DMS53 treated with DMSO at 0.1 percent for 48 hours (cell line): ENCODE data around the gene RABEP2.
"Not testable (repeated sequence)": the region's sequence is repeated elsewhere in the genome, so short reads cannot be mapped to it uniquely, and the experiment has no call there.

ENCODE experiments used
- DNase-seq: peaks from one replicate; lab custom pipeline; 2025; ENCODE audit not compliant: unreplicated experiment; lab: John Stamatoyannopoulos, UW

The RABEP2 gene

DNA sequence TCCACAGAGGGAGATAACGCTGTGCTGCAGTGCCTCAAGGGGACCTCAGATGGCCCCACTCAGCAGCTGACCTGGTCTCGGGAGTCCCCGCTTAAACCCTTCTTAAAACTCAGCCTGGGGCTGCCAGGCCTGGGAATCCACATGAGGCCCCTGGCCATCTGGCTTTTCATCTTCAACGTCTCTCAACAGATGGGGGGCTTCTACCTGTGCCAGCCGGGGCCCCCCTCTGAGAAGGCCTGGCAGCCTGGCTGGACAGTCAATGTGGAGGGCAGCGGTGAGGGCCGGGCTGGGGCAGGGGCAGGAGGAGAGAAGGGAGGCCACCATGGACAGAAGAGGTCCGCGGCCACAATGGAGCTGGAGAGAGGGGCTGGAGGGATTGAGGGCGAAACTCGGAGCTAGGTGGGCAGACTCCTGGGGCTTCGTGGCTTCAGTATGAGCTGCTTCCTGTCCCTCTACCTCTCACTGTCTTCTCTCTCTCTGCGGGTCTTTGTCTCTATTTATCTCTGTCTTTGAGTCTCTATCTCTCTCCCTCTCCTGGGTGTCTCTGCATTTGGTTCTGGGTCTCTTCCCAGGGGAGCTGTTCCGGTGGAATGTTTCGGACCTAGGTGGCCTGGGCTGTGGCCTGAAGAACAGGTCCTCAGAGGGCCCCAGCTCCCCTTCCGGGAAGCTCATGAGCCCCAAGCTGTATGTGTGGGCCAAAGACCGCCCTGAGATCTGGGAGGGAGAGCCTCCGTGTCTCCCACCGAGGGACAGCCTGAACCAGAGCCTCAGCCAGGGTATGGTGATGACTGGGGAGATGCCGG is 7.5 kb upstream of the RABEP2 start:
- DNase-seq: no peak

GRCh38 chr16:28931801-28932225 is 6.8 kb upstream of the RABEP2 start, which contains the start of gene CD19:
TSS of gene CD19 (plus strand) at chr16:28931971. CDS start at chr16:28932001, 30 bp downstream.
- no peak for DNase-seq

- DNase-seq: no peak
These were observed 5.6 kb upstream of the RABEP2 start for GRCh38 chr16:28930652-28931051.

DNA sequence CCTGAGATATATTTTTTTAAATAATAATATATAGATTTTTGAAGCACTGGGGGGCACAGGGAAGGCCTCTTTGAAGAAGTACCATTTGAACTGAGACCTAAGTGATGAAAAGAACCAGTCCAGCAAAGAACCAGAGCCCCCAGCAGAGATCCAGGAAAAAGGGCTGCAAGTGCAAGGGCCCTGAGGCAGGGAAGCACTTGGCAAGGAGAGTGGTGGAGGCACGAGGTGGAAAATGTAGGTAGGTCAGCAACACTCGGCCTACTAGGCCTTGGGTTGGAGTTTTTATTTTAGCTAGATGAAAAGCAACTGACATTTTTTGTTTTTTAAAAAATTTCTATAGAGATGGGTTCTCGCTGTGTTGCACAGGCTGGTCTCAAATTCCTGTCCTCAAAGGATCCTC is 5.2 kb upstream of the RABEP2 start:
- no peak for DNase-seq

GRCh38 chr16:28927815-28928214 is 2.8 kb upstream of the RABEP2 start:
- DNase-seq: no peak

DNA sequence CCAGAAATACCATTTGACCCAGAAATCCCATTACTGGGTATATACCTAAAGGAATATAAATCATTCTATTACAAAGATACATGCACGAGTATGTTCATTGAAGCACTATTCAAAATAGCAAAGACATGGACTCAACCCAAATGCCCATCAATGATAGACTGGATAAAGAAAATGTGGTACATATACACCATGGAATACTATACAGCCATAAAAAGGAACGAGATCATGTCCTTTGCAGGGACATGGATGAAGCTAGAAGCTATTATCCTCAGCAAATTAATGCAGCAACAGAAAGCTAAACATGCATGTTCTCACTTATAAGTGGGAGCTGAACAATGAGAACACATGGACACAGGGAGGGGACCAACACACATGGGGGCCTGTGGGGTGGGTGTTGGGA is 1.2 kb upstream of the RABEP2 start:
- not testable (repeated sequence) for DNase-seq

- DNase-seq: peak; percentile 37
These were observed 569 bp upstream of the RABEP2 start for GRCh38 chr16:28925386-28926228.

- no peak for DNase-seq
These were observed 658 bp downstream of the RABEP2 start for GRCh38 chr16:28924399-28924761.

DNA sequence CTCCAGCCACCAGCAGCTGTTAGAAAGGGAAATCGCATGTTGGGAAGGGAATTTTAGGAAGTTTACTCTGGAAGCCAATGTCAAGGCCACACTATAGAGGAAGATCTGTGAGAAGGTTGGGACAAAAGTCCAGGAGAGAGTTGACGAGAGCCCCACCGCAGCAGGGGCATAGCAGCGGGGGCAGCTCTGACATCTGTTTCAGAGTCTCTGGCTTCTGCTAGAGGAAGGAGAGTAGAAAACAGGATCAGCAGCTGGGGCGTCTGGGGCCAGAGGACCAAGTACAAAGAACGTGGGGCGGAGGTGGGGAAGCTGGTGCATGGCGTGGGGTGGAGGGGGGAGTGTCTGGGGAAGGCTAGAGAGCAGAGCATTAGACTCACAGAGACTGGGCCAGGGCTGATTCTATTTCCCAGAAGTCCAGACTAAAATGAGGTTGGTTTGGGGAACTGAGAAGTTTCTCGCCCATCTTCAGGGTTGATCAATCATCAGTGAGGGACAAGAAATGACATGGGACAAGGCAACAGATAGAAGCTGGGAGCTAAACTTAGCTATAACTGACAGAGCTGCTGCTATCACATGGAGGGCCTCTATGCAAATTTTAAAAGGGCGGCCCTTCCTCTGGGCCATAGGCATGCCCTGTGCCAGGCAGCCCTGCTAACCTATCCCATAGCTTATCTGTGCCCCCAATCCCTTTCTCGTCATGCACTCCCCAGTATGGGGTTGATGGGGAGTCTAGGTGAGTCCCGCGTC is 1.2 kb downstream of the RABEP2 start:
- DNase-seq: peak; percentile 7

- DNase-seq: no peak
These were observed 1.8 kb downstream of the RABEP2 start for GRCh38 chr16:28923231-28923587.

GRCh38 chr16:28918698-28919097 is 6.3 kb downstream of the RABEP2 start:
- DNase-seq: no peak

- no peak for DNase-seq
These were observed 7.9 kb downstream of the RABEP2 start for GRCh38 chr16:28917095-28917494.

DNA sequence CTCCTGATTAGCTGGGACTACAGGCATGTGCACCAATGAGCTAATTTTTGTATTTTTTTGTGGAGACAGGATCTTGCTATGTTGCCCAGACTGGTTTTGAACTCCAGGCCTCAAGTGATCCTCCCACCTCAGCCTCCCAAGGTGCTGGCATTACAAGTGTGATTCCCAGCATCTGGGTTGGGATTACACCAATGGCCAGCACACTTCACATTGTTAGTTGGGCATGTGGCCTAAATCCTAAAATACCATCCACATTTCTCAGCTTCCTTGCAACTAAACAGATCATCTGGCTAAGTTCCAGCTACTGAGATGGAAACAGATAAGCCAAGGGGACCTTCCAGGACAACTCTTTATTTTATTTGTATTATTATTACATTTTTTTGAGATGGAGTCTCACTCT is 9.9 kb downstream of the RABEP2 start:
- DNase-seq: no peak

DNA sequence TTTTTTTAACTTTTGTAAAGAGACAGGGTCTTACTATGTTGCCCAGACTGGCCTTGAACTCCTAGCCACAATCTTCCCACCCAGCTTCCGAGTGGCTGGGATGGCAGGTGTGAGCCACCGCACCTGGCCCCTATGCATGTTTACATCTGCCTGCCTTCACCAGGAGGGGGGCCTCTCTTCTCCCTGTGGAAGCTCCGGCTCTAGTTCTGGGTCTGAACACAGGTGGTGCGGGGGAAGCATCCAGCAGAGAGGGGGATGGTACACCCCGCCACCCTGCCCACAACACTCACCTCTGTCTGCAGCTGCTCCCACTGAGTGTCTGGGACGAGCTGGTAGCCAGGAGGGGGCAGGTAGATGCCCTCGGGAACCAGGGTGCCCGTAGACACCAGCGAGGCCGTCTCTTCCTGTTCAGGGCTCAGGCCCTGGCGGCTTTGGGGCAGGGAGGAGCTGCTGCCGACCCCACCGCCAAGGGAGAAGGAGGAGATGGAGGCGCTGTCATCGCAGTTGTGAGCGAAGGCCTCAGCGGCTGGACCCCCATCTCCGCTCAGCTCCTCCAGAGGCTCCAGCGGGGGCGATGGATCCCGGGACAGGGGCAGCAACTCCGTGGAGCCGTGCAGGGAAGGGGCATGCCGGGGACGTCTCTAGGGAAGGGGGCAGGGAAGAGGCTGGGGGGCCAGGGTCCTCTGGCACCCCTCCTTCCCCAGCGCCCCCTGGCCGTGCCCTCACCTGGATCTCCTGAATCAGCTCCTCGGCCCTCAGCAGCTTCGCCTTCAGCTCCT is 10.9 kb downstream of the RABEP2 start:
- DNase-seq: no peak

- no peak for DNase-seq
These were observed 12.5 kb downstream of the RABEP2 start for GRCh38 chr16:28912558-28912957.

- DNase-seq: no peak
These were observed 14.7 kb downstream of the RABEP2 start for GRCh38 chr16:28910086-28911031.

DNA sequence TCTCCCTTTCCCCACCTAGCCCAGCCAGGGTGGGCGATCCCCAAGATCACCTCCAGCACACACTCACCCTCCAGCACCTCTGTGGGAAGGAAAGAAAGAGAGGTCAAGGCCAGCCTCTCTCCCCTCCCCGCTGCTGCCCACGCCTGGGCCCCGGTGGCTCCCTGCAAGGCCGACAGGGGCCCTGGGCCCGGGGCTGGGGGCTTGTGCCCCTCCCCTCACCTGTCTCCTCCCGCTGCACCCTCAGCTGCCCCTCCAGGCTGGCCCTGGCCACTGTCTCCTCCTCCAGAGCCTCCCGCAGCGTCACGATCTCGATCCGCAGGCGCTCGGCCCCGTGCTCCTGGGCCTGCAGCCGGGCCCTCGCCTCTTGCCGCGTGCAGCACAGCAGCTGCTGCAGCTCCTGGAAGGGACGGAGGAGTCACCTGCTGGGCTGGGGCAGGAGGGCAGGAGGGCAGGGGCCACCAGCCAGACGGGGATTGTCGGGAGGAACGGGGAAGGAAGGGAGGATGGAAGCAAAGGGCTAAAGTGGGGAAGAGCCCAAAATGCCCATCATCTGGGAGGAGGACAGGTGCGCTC is 19.2 kb downstream of the RABEP2 start:
- no peak for DNase-seq

DNA sequence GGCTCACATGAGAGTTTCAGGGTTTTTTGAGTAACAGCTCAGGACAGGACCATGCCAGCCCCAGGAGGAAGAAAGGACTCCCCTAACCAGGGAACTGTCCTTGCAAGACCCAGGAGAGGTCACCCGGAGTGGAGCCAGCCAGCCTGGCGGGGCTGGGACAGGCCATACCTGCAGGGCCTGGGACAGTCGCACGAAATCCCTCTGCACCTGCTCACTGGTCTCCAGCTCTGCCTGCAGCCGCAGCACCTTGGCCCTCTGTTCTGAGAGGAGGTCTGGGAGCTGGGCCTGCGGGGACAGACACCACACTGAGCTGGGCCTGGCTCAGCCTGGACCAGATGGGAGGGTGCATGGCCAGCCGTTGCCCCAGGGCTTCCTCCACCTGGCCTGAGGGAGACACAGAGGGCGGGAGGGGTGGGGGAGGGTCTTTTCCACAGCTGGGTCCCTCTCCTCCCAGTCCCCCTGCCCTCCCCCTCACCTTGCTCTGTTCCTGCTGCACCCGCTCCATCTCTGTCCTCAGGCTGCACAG is 19.7 kb downstream of the RABEP2 start:
- DNase-seq: no peak

DNA sequence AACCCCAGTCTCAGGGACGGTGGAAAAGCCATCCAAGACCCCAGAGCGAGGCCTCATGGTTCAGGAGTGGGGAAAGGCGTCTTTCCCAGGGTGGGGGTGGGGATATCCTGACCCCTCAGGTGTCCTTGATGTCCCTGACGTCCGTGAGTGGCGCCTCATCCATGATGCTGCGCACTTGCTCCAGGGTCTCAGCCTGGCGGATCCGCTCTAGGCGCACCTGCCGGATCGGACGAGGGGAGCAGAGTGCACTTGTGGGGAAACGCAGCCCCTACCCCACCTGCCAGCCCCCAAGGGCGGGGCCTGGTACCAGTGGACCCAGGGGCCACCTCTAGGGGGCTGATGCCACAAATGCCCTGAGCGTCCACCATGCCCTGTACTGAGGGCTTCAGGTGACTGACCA is 20.2 kb downstream of the RABEP2 start:
- DNase-seq: no peak
